Gastroesophageal sphincter (tissue), 4 donors: Measurements from ENCODE around the gene YWHAE. TPM values are rescaled to one million over a fixed set of nuclear protein-coding genes. Genes with fewer than 3 reads are reported as not detected.

Source experiments
- ATAC-seq: fragments of 150-250 bp; one replicate; pipeline ENCODE4 v1.9.1; 2016; ENCODE audit warnings: mild to moderate bottlenecking, moderate library complexity
- H3K27ac ChIP-seq, 4 donors: fragments of 200-600 bp; sonication (generic) in 3 of 4; 1 replicate in 3 of 4; 2 replicates in 1 of 4; pipeline ENCODE4 v1.5.1; 2016 to 2019
- H3K27me3 ChIP-seq: fragments of 200-600 bp; sonication (generic); one replicate; pipeline ENCODE4 v1.5.1; 2019
- H3K36me3 ChIP-seq, 2 donors: fragments of 200-600 bp; sonication (generic); one replicate each; pipeline ENCODE4 v1.5.1; 2019; ENCODE audit warnings: control low read depth in 1 of 2
- H3K4me1 ChIP-seq, 3 donors: fragments of 200-600 bp; sonication (generic); 1 replicate in 2 of 3; 2 replicates in 1 of 3; pipeline ENCODE4 v1.5.1; 2016 to 2019; ENCODE audit warnings: control low read depth in 2 of 3
- H3K4me3 ChIP-seq, 2 donors: fragments of 200-600 bp; sonication (generic); one replicate each; pipeline ENCODE4 v1.5.1; 2019; ENCODE audit warnings: mild to moderate bottlenecking in 1 of 2, moderate library complexity in 1 of 2
- H3K9me3 ChIP-seq, 3 donors: fragments of 200-600 bp; sonication (generic); one replicate each; pipeline ENCODE4 v1.5.1; 2017 to 2019; ENCODE audit warnings: control low read depth in 2 of 3
- CTCF ChIP-seq, 4 experiments: fragments of 200-600 bp in 2 of 4; fragments of 450-650 bp in 2 of 4; sonication (generic) in 1 of 4; IDR thresholded peaks; one replicate each; pipeline ENCODE4 v1.5.1; 2017 to 2019; ENCODE audit warnings: antibody characterized with exemption in 4 of 4, mild to moderate bottlenecking in 2 of 4, moderate library complexity in 2 of 4
- EP300 ChIP-seq: sonication (generic); formaldehyde crosslinking; IDR thresholded peaks from one replicate; pipeline ENCODE4 v1.6.1; 2017; ENCODE audit warnings: antibody characterized with exemption, mild to moderate bottlenecking
- POLR2A ChIP-seq, 2 donors: fragments of 450-650 bp; IDR thresholded peaks; one replicate each; pipeline ENCODE4 v1.6.1; 2017; ENCODE audit warnings: antibody characterized with exemption in 2 of 2, mild to moderate bottlenecking in 2 of 2, moderate library complexity in 1 of 2
- POLR2AphosphoS5 ChIP-seq: sonication (generic); formaldehyde crosslinking; IDR thresholded peaks from one replicate; pipeline ENCODE4 v1.6.1; 2017; ENCODE audit warnings: antibody characterized with exemption
- WGBS, 2 donors: methylation state at CpG; one replicate each; pipeline ENCODE4 v1.1.5; 2018; ENCODE audit warnings: low coverage in 1 of 2; 5-methylcytosine and 5-hydroxymethylcytosine counted together
- total RNA-seq, 4 donors: library from RNA; depleted of rRNA; stranded (reverse); fragments of >200 nt; gene quantifications; one replicate each; pipeline ENCODE4 v1.1.0, GENCODE V29; 2016

The YWHAE gene
- total RNA-seq, 4 donors from 2014 or later = 359 to 456 (median 398) TPM

GRCh38 chr17:1347589-1348323, 52.3 kb downstream of the YWHAE start:
- Histone ChIP-seq H3K27ac (peak overlapping the region; percentile 29 to 73 (median 70)), H3K36me3 (peaks cover 0 to 68% of the 10 kb centered on the region in 2 donors), H3K4me3 (peak overlapping the region; percentile 13 to 16), H3K4me1 (peaks cover 0 to 51% (median 0%) of the 10 kb centered on the region in 3 donors), H3K27me3 (no peaks in the 10 kb centered on the region), H3K9me3 (no peaks in the 10 kb centered on the region)
- peak; percentile 87 for ATAC-seq
- TF ChIP-seq POLR2AphosphoS5 (peak; percentile 44), POLR2A (IDR thresholded peaks at IDR 0.05) (no peak), EP300 (no peak), CTCF (IDR thresholded peaks at IDR 0.05) (peak in 1 of 4 experiments; percentile 15)
- WGBS, 2 donors = 11 to 24% methylated on average over 10 to 11 of the region's 11 CpGs

GRCh38 chr17:1344521-1344920, 55.5 kb downstream of the YWHAE start:
- H3K27ac ChIP-seq = no peak overlapping the region
- 86 to 87% methylated on average over 7 of the region's 7 CpGs for whole genome bisulfite sequencing, 2 donors
- H3K27me3 ChIP-seq = no peaks in the 10 kb centered on the region
- H3K36me3 ChIP-seq = peaks cover 0 to 39% of the 10 kb centered on the region in 2 donors
- H3K4me1 ChIP-seq = peaks cover 0 to 57% (median 0%) of the 10 kb centered on the region in 3 donors
- no peak for TF ChIP-seq POLR2AphosphoS5
- no peak for TF ChIP-seq EP300
- no peak for TF ChIP-seq POLR2A (IDR thresholded peaks at IDR 0.05)
- TF ChIP-seq CTCF (IDR thresholded peaks at IDR 0.05) = no peak
- ATAC-seq = no peak
- H3K4me3 ChIP-seq = no peak overlapping the region
- no peaks in the 10 kb centered on the region for H3K9me3 ChIP-seq

GRCh38 chr17:1343554-1343953, 56.5 kb downstream of the YWHAE start:
- no peaks in the 10 kb centered on the region for H3K9me3 ChIP-seq
- TF ChIP-seq POLR2A (IDR thresholded peaks at IDR 0.05) (no peak), POLR2AphosphoS5 (no peak), EP300 (no peak), CTCF (IDR thresholded peaks at IDR 0.05) (no peak)
- no peak overlapping the region for H3K4me3 ChIP-seq
- 76 to 88% methylated on average over 5 of the region's 5 CpGs for WGBS, 2 donors
- H3K27ac ChIP-seq = no peak overlapping the region
- no peak for ATAC-seq
- H3K27me3 ChIP-seq = no peaks in the 10 kb centered on the region
- peaks cover 0 to 51% (median 0%) of the 10 kb centered on the region in 3 donors for H3K4me1 ChIP-seq
- H3K36me3 ChIP-seq = peaks cover 0 to 31% of the 10 kb centered on the region in 2 donors

- 80 to 89% methylated on average over 1 to 7 of the region's 11 CpGs for WGBS, 2 donors
- H3K9me3 ChIP-seq = no peaks in the 10 kb centered on the region
Measured at GRCh38 chr17:1340371-1340770, 59.7 kb downstream of the YWHAE start.

More at GRCh38 chr17:1340371-1340770, 59.7 kb downstream of the YWHAE start:
- peaks cover 0 to 29% of the 10 kb centered on the region in 2 donors for H3K36me3 ChIP-seq
- no peak for TF ChIP-seq POLR2AphosphoS5
- no peak for TF ChIP-seq CTCF (IDR thresholded peaks at IDR 0.05)
- no peak for TF ChIP-seq POLR2A (IDR thresholded peaks at IDR 0.05)
- TF ChIP-seq EP300 = no peak
- no peak for ATAC-seq
- peaks cover 0 to 19% (median 0%) of the 10 kb centered on the region in 3 donors for H3K4me1 ChIP-seq
- H3K4me3 ChIP-seq = no peak overlapping the region
- no peak overlapping the region for H3K27ac ChIP-seq
- H3K27me3 ChIP-seq = no peaks in the 10 kb centered on the region
